WTC11 (cell line): ENCODE data around the gene KRT27. TPM values are rescaled to one million over a fixed set of nuclear protein-coding genes. Genes with fewer than 3 reads are reported as not detected.

Experiments
- ATAC-seq: fragments of 200-7000 bp; cut with Tn5 transposase; 2 replicates; pipeline ENCODE4 v1.10.0; 2021; ENCODE audit warnings: mild to moderate bottlenecking, moderate library complexity
- CTCF ChIA-PET: fragments of 300-600 bp; sonication (Branson Sonifier 250); formaldehyde crosslinking; loops from one replicate; lab custom pipeline; 2021; ENCODE audit warnings: antibody characterized with exemption; lab: Charles Lee
- POLR2A ChIA-PET: fragments of 350-600 bp; sonication (Branson Sonifier 250); formaldehyde crosslinking; loops from one replicate; lab custom pipeline; 2021; ENCODE audit warnings: antibody characterized with exemption; lab: Charles Lee
- DNase-seq: peaks from one replicate; pipeline ENCODE4 v3.0.0; 2021; ENCODE audit warnings: low spot score
- H3K27ac Mint-ChIP-seq: 2 replicates; pipeline ENCODE4 v1.8.0; 2021; ENCODE audit warnings: mixed read lengths
- H3K27me3 Mint-ChIP-seq: 2 replicates; pipeline ENCODE4 v1.8.0; 2021; ENCODE audit warnings: low read depth, mild to moderate bottlenecking, moderate library complexity, mixed read lengths
- H3K36me3 Mint-ChIP-seq: 2 replicates; pipeline ENCODE4 v1.8.0; 2021; ENCODE audit warnings: mixed read lengths
- H3K4me1 Mint-ChIP-seq: 2 replicates; pipeline ENCODE4 v1.8.0; 2022; ENCODE audit warnings: mixed read lengths
- H3K4me3 Mint-ChIP-seq: 2 replicates; pipeline ENCODE4 v1.8.0; 2021; ENCODE audit warnings: mild to moderate bottlenecking, moderate library complexity, mixed read lengths
- H3K9me3 Mint-ChIP-seq: 2 replicates; pipeline ENCODE4 v1.8.0; 2021; ENCODE audit warnings: mixed read lengths
- AFF4 ChIP-seq: sonication (generic); formaldehyde crosslinking; IDR thresholded peaks from 2 replicates; pipeline ENCODE4 v1.8.1; 2023; ENCODE audit warnings: mild to moderate bottlenecking, missing genetic modification reagents, borderline replicate concordance
- AR ChIP-seq: fragments of 250-450 bp; sonication (Bioruptor Pico); IDR thresholded peaks from 2 replicates; pipeline ENCODE4 v1.9.0; 2021; ENCODE audit warnings: mild to moderate bottlenecking
- ATF3 ChIP-seq: sonication (generic); formaldehyde crosslinking; conservative IDR thresholded peaks from 2 replicates; pipeline ENCODE4 v1.8.1; 2022; ENCODE audit warnings: mild to moderate bottlenecking, missing genetic modification reagents
- CREB1 ChIP-seq: sonication (generic); formaldehyde crosslinking; IDR thresholded peaks from 2 replicates; pipeline ENCODE4 v1.8.0; 2023; ENCODE audit warnings: mild to moderate bottlenecking, missing genetic modification reagents
- EMX1 ChIP-seq: fragments of 250-450 bp; sonication (Bioruptor Pico); IDR thresholded peaks from 2 replicates; pipeline ENCODE4 v1.8.0; 2021; ENCODE audit warnings: mild to moderate bottlenecking
- HMGXB4 ChIP-seq: sonication (generic); formaldehyde crosslinking; IDR thresholded peaks from 2 replicates; pipeline ENCODE4 v1.8.1; 2023; ENCODE audit warnings: mild to moderate bottlenecking, moderate library complexity, missing genetic modification reagents
- MLX ChIP-seq: sonication (generic); formaldehyde crosslinking; IDR thresholded peaks from 2 replicates; pipeline ENCODE4 v1.8.1; 2023; ENCODE audit warnings: mild to moderate bottlenecking, missing genetic modification reagents, moderate library complexity
- NFATC4 ChIP-seq: fragments of 250-450 bp; sonication (Bioruptor Pico); IDR thresholded peaks from 2 replicates; pipeline ENCODE4 v1.9.0; 2021; ENCODE audit warnings: mild to moderate bottlenecking
- NR2C2 ChIP-seq: sonication (generic); formaldehyde crosslinking; IDR thresholded peaks from 2 replicates; pipeline ENCODE4 v1.8.0; 2022; ENCODE audit warnings: mild to moderate bottlenecking, missing genetic modification reagents
- PREB ChIP-seq: sonication (generic); formaldehyde crosslinking; IDR thresholded peaks from 2 replicates; pipeline ENCODE4 v1.8.1; 2022; ENCODE audit warnings: mild to moderate bottlenecking, missing genetic modification reagents, moderate library complexity, borderline replicate concordance
- PRRX2 ChIP-seq: fragments of 250-450 bp; sonication (Bioruptor Pico); IDR thresholded peaks from 2 replicates; pipeline ENCODE4 v1.8.0; 2021; ENCODE audit warnings: mild to moderate bottlenecking
- TP53 ChIP-seq: sonication (generic); formaldehyde crosslinking; IDR thresholded peaks from 2 replicates; pipeline ENCODE4 v1.8.1; 2023; ENCODE audit warnings: mild to moderate bottlenecking, missing genetic modification reagents
- ZNF396 ChIP-seq: fragments of 250-450 bp; sonication (Bioruptor Pico); IDR thresholded peaks from 2 replicates; pipeline ENCODE4 v1.8.0; 2021; ENCODE audit warnings: mild to moderate bottlenecking, moderate library complexity, borderline replicate concordance
- ZNF532 ChIP-seq: fragments of 250-450 bp; sonication (Bioruptor Pico); IDR thresholded peaks from 2 replicates; pipeline ENCODE4 v1.9.0; 2021; ENCODE audit warnings: mild to moderate bottlenecking, borderline replicate concordance
- total RNA-seq: library from RNA; stranded (reverse); gene quantifications from 3 replicates; pipeline ENCODE4 v1.2.3, GENCODE V29; 2021

The KRT27 gene
- total RNA-seq, 1 experiment from 2014 or later: not detected

GRCh38 chr17:40755231-40755630 lies 27.1 kb downstream of the KRT27 start, which contains the start of gene KRT25:
TSS of gene KRT25 (minus strand) at chr17:40755331. CDS start at chr17:40755271, 60 bp downstream.
- CTCF ChIA-PET: no interaction called here
- TF ChIP-seq HMGXB4 (CRISPR knock-in tag) (no peak), EMX1 (CRISPR knock-in tag) (no peak), ZNF396 (no peak), PRRX2 (no peak), CREB1 (CRISPR knock-in tag) (no peak), ZNF532 (CRISPR knock-in tag) (no peak)
- DNase-seq: no peak
- POLR2A ChIA-PET: no interaction called here
- Mint-ChIP-seq H3K9me3 (peaks cover 31% of the 10 kb centered on the region), H3K36me3 (0 out of 2 replicates have a peak, but pooled peaks cover under 1% of the 10 kb centered on the region), H3K4me1 (0 out of 2 replicates have a peak, but pooled peaks cover 6% of the 10 kb centered on the region), H3K27me3 (no peaks in the 10 kb centered on the region; the same call in 1 of the 2 replicates), H3K4me3 (no peak within 1 kb of the TSS), H3K27ac (no peak within 1 kb of the TSS)
- ATAC-seq: no peak

- POLR2A ChIA-PET: interaction anchor here (0.6 kb wide), 1 partner anchor 80 kb away, joined by 7 read pairs; no protein-coding TSS in a partner anchor
- Mint-ChIP-seq H3K36me3 (no peaks in the 10 kb centered on the region), H3K27me3 (no peaks in the 10 kb centered on the region; the same call in 1 of the 2 replicates), H3K9me3 (peaks cover 17% of the 10 kb centered on the region), H3K4me3 (no peak overlapping the region), H3K4me1 (0 out of 2 replicates have a peak, but pooled peaks cover 7% of the 10 kb centered on the region), H3K27ac (no peak overlapping the region)
- CTCF ChIA-PET: interaction anchor here (1.0 kb wide), 1 partner anchor 50 kb away, joined by 3 read pairs; no protein-coding TSS in a partner anchor
- no peak for TF ChIP-seq ATF3
- TF ChIP-seq MLX (CRISPR knock-in tag): no peak
- TF ChIP-seq NFATC4: no peak
- no peak for TF ChIP-seq NR2C2 (CRISPR knock-in tag)
- no peak for TF ChIP-seq AR (CRISPR knock-in tag)
- no peak for TF ChIP-seq TP53 (CRISPR knock-in tag)
- TF ChIP-seq AFF4 (CRISPR knock-in tag): no peak
- no peak for TF ChIP-seq PREB (CRISPR knock-in tag)
- DNase-seq: no peak
- ATAC-seq: no peak
These were observed 28.5 kb downstream of the KRT27 start for GRCh38 chr17:40753804-40754203.
